OCI-LY1 (cell line): ENCODE data around the gene COL16A1.

Source experiments
- H2AFZ ChIP-seq: fragments of 200-600 bp; sonication (generic), shearing (Covaris generic); 2 replicates; pipeline ENCODE4 v1.6.0; 2014; ENCODE audit warnings: antibody characterized with exemption, mild to moderate bottlenecking, low read length
- H3F3A ChIP-seq: fragments of 200-600 bp; sonication (generic), shearing (Covaris generic); 2 replicates; pipeline ENCODE4 v1.6.0; 2014; ENCODE audit warnings: mild to moderate bottlenecking, antibody characterized with exemption, low read length, moderate library complexity; ENCODE audit not compliant: insufficient read depth
- H3K27ac ChIP-seq: fragments of 200-600 bp; sonication (generic); 2 replicates; pipeline ENCODE4 v1.5.1; 2014; ENCODE audit warnings: low read length, mixed run types, mild to moderate bottlenecking, low read depth; ENCODE audit not compliant: poor library complexity, severe bottlenecking
- H3K27me3 ChIP-seq: fragments of 200-600 bp; sonication (generic); 2 replicates; pipeline ENCODE4 v1.6.0; 2014; ENCODE audit warnings: antibody characterized with exemption, mild to moderate bottlenecking, low read length, moderate library complexity; ENCODE audit not compliant: insufficient read depth
- H3K36me3 ChIP-seq: fragments of 200-600 bp; sonication (generic); 2 replicates; pipeline ENCODE4 v1.6.1; 2014; ENCODE audit warnings: mild to moderate bottlenecking, antibody characterized with exemption, low read length, moderate library complexity, mixed read lengths; ENCODE audit not compliant: insufficient read depth
- H3K4me1 ChIP-seq: fragments of 200-600 bp; sonication (generic); 2 replicates; pipeline ENCODE4 v1.5.1; 2014; ENCODE audit warnings: mild to moderate bottlenecking, low read length, moderate library complexity; ENCODE audit not compliant: insufficient read depth, severe bottlenecking
- H3K4me2 ChIP-seq: fragments of 200-600 bp; sonication (generic), shearing (Covaris generic); 2 replicates; pipeline ENCODE4 v1.6.1; 2014; ENCODE audit warnings: low read length
- H3K4me3 ChIP-seq: fragments of 200-600 bp; sonication (generic); 2 replicates; pipeline ENCODE4 v1.5.1; 2014; ENCODE audit warnings: low read length, low read depth, mild to moderate bottlenecking, mixed read lengths; ENCODE audit not compliant: poor library complexity, severe bottlenecking
- H3K79me2 ChIP-seq: fragments of 200-600 bp; shearing (Covaris generic); 2 replicates; pipeline ENCODE4 v1.6.1; 2016; ENCODE audit warnings: mixed run types, low read length, mixed read lengths; ENCODE audit not compliant: insufficient read depth
- H3K9ac ChIP-seq: fragments of 200-600 bp; sonication (generic), shearing (Covaris generic); 2 replicates; pipeline ENCODE4 v1.6.1; 2014; ENCODE audit warnings: mild to moderate bottlenecking, low read length, mixed read lengths
- H3K9me2 ChIP-seq: fragments of 200-600 bp; sonication (generic), shearing (Covaris generic); 2 replicates; pipeline ENCODE4 v1.6.1; 2014; ENCODE audit warnings: low read depth, mild to moderate bottlenecking, low read length, mixed read lengths
- H3K9me3 ChIP-seq: fragments of 200-600 bp; shearing (Covaris generic); 2 replicates; pipeline ENCODE4 v1.6.1; 2014; ENCODE audit warnings: low read length, mixed read lengths
- H4K20me1 ChIP-seq: fragments of 200-600 bp; sonication (generic), shearing (Covaris generic); 2 replicates; pipeline ENCODE4 v1.6.0; 2016; ENCODE audit warnings: mild to moderate bottlenecking, low read length; ENCODE audit not compliant: insufficient read depth
- CTCF ChIP-seq: fragments of 200-600 bp; sonication (generic), shearing (Covaris generic); IDR thresholded peaks from 2 replicates; pipeline ENCODE4 v1.5.1; 2017; ENCODE audit warnings: mild to moderate bottlenecking, antibody characterized with exemption, low read length, moderate library complexity, mixed read lengths
- EZH2 ChIP-seq: fragments of 200-600 bp; sonication (generic), shearing (Covaris generic); IDR thresholded peaks from 2 replicates; pipeline ENCODE4 v1.8.0; 2017; ENCODE audit warnings: borderline replicate concordance, mixed run types, mild to moderate bottlenecking, antibody characterized with exemption, low read length, moderate library complexity, mixed read lengths

The COL16A1 gene

GRCh38 chr1:31751822-31752241 lies 48.0 kb upstream of the COL16A1 start:
- no peaks in the 10 kb centered on the region for H3K4me1 ChIP-seq
- H3K9me2 ChIP-seq = no peaks in the 10 kb centered on the region
- no peaks in the 10 kb centered on the region for H3K79me2 ChIP-seq
- no peaks in the 10 kb centered on the region for H3K9me3 ChIP-seq
- H3K4me2 ChIP-seq = no peak overlapping the region
- H2AFZ ChIP-seq = no peak overlapping the region
- H4K20me1 ChIP-seq = no peaks in the 10 kb centered on the region
- H3K27me3 ChIP-seq = peaks cover 6% of the 10 kb centered on the region; the same call in 1 of the 2 replicates
- TF ChIP-seq EZH2 (no peak), CTCF (no peak)
- H3K4me3 ChIP-seq = no peak overlapping the region
- no peak overlapping the region for H3K9ac ChIP-seq
- H3K27ac ChIP-seq = no peak overlapping the region
- H3K36me3 ChIP-seq = no peaks in the 10 kb centered on the region
- H3F3A ChIP-seq = no peaks in the 10 kb centered on the region

- Histone ChIP-seq H3K4me1 (no peaks in the 10 kb centered on the region), H3K36me3 (no peaks in the 10 kb centered on the region), H4K20me1 (no peaks in the 10 kb centered on the region), H3K27ac (no peak overlapping the region), H3K9me3 (no peaks in the 10 kb centered on the region), H3K9ac (no peak overlapping the region), H3K4me3 (no peak overlapping the region), H3K4me2 (no peak overlapping the region), H3K79me2 (no peaks in the 10 kb centered on the region), H3K9me2 (no peaks in the 10 kb centered on the region), H3F3A (no peaks in the 10 kb centered on the region), H3K27me3 (peaks cover 6% of the 10 kb centered on the region; the same call in 1 of the 2 replicates), H2AFZ (no peak overlapping the region)
- no peak for TF ChIP-seq CTCF
Observed at GRCh38 chr1:31750858-31751510, 47.2 kb upstream of the COL16A1 start.

GRCh38 chr1:31749785-31750735 lies 46.2 kb upstream of the COL16A1 start:
- Histone ChIP-seq H3F3A (no peaks in the 10 kb centered on the region), H3K27ac (no peak overlapping the region), H3K79me2 (no peaks in the 10 kb centered on the region)

More at GRCh38 chr1:31749785-31750735, 46.2 kb upstream of the COL16A1 start:
- H3K9ac ChIP-seq = no peak overlapping the region
- no peak for TF ChIP-seq CTCF
- TF ChIP-seq EZH2 = no peak
- H3K36me3 ChIP-seq = no peaks in the 10 kb centered on the region
- H4K20me1 ChIP-seq = no peaks in the 10 kb centered on the region
- H3K4me2 ChIP-seq = no peak overlapping the region
- H3K4me1 ChIP-seq = peaks cover 6% of the 10 kb centered on the region
- H2AFZ ChIP-seq = no peak overlapping the region
- H3K27me3 ChIP-seq = peaks cover 6% of the 10 kb centered on the region; the same call in 1 of the 2 replicates
- no peak overlapping the region for H3K4me3 ChIP-seq
- no peaks in the 10 kb centered on the region for H3K9me2 ChIP-seq
- H3K9me3 ChIP-seq = no peaks in the 10 kb centered on the region
